SK-MEL-5 (cell line): ENCODE results near the gene ASIP. TPM values are rescaled to one million over a fixed set of nuclear protein-coding genes. Genes with fewer than 3 reads are reported as not detected.

Experiments
- total RNA-seq: library from RNA; depleted of rRNA; stranded (reverse); fragments of >200 nt; shearing (Covaris generic); gene quantifications from 2 replicates; pipeline ENCODE4 v1.2.3, GENCODE V29; 2014; rRNA removed

The ASIP gene
- total RNA-seq, 1 experiment from 2014 or later, result 0.55 TPM

Other genes starting within 250 kb of the ASIP start
- gene RALY, start 247.5 kb upstream of the ASIP start, total RNA-seq, result 151 TPM in 2 replicates
- 198 and 226 TPM in 2 replicates for gene EIF2S2, start 129.2 kb upstream of the ASIP start, total RNA-seq
- gene AHCY, start 61.9 kb downstream of the ASIP start, total RNA-seq, result 251 and 264 TPM in 2 replicates
- gene ITCH, start 121.8 kb downstream of the ASIP start, total RNA-seq, result 44.3 and 44.4 TPM in 2 replicates